Spleen (tissue), 11 donors: ENCODE results near the gene TRAPPC6A. TPM values are rescaled to one million over a fixed set of nuclear protein-coding genes. Genes with fewer than 3 reads are reported as not detected.
A peak's percentile ranks its signal among the peaks of the same experiment; 100 is the strongest.

ENCODE experiments used
- DNase-seq: peaks from one replicate; pipeline ENCODE4 v3.0.0-alpha.2; 2020
- H3K27ac ChIP-seq, 8 donors: fragments of 200-600 bp; sonication (generic) in 7 of 8; 1 replicate in 4 of 8; 2 replicates in 4 of 8; pipeline versions ENCODE4 v1.5.0 to v1.8.0; 2016 to 2021; ENCODE audit warnings: inconsistent platforms in 4 of 8, mild to moderate bottlenecking in 4 of 8, moderate library complexity in 1 of 8
- H3K27me3 ChIP-seq, 7 donors: fragments of 200-600 bp; sonication (generic) in 6 of 7; replicated peaks in 1 of 7; 1 replicate in 4 of 7; 2 replicates in 3 of 7; pipeline versions ENCODE4 v1.5.0 to v1.8.0; 2016 to 2021; ENCODE audit warnings: inconsistent platforms in 3 of 7, mild to moderate bottlenecking in 1 of 7
- H3K36me3 ChIP-seq, 6 donors: fragments of 200-600 bp; sonication (generic) in 5 of 6; 1 replicate in 4 of 6; 2 replicates in 2 of 6; pipeline versions ENCODE4 v1.5.0 to v1.8.0; 2016 to 2021; ENCODE audit warnings: inconsistent platforms in 2 of 6
- H3K4me1 ChIP-seq, 6 donors: fragments of 200-600 bp; sonication (generic) in 5 of 6; 1 replicate in 3 of 6; 2 replicates in 3 of 6; pipeline versions ENCODE4 v1.5.0 to v1.8.0; 2016 to 2021; ENCODE audit warnings: inconsistent platforms in 3 of 6
- H3K4me3 ChIP-seq, 8 donors: fragments of 200-600 bp; sonication (generic) in 7 of 8; 1 replicate in 4 of 8; 2 replicates in 4 of 8; pipeline versions ENCODE4 v1.5.0 to v1.8.0; 2016 to 2021; ENCODE audit warnings: inconsistent platforms in 4 of 8, mild to moderate bottlenecking in 4 of 8, moderate library complexity in 2 of 8
- H3K9me3 ChIP-seq, 8 donors: fragments of 200-600 bp; sonication (generic) in 7 of 8; 1 replicate in 4 of 8; 2 replicates in 4 of 8; pipeline versions ENCODE4 v1.5.0 to v1.8.0; 2016 to 2021; ENCODE audit warnings: inconsistent platforms in 4 of 8
- CTCF ChIP-seq, 11 experiments: fragments of 200-600 bp in 7 of 11; fragments of 450-650 bp in 4 of 11; sonication (generic) in 4 of 11; IDR thresholded peaks in 8 of 11; conservative IDR thresholded peaks in 3 of 11; 1 replicate in 7 of 11; 2 replicates in 4 of 11; pipeline versions ENCODE4 v1.4.0 to v1.8.0; 2016 to 2021; ENCODE audit warnings: antibody characterized with exemption in 11 of 11, inconsistent platforms in 4 of 11, mild to moderate bottlenecking in 1 of 11
- POLR2A ChIP-seq, 3 donors: fragments of 450-650 bp; IDR thresholded peaks; one replicate each; pipeline ENCODE4 v1.5.1; 2017; ENCODE audit warnings: antibody characterized with exemption in 3 of 3, mild to moderate bottlenecking in 1 of 3
- POLR2AphosphoS5 ChIP-seq, 3 donors: sonication (generic); formaldehyde crosslinking; IDR thresholded peaks; one replicate each; pipeline ENCODE4 v1.5.1; 2017; ENCODE audit warnings: antibody characterized with exemption in 3 of 3
- WGBS, 5 donors: extraction: QIAGEN DNeasy Blood & Tissue Kit in 3 of 5; methylation state at CpG; one replicate each; pipeline versions ENCODE4 v1.1.5 to v1.1.7; 2013 to 2018; 5-methylcytosine and 5-hydroxymethylcytosine counted together
- intact Hi-C: fragments of 100-400 bp; cut with DNase I; formaldehyde crosslinking; loops from one replicate; pipeline ENCODE4 v1.15.0; 2023; ENCODE audit warnings: low total_unique reads
- polyA plus RNA-seq, 3 donors: library from polyadenylated mRNA; stranded (reverse); fragments of 200-250 nt; gene quantifications; one replicate each; pipeline ENCODE4 v1.2.1, GENCODE V29; 2013
- total RNA-seq, 7 donors: library from RNA; depleted of rRNA in 3 of 7; stranded (reverse); fragments of >200 nt in 3 of 7; fragmentation: NEBNext Ultra II Directional in 4 of 7; extraction: Animal tissue kit (Norgen Biotek cat#: 25700) in 4 of 7; gene quantifications; one replicate each; pipeline versions ENCODE4 v1.1.0 to v1.2.1, GENCODE V29; 2016 to 2021
- donor health status: healthy with polysubstance abuse.
- donor health status: DM: no; HTN: no; CAD: no; lungs with moderate emphysema.
- donor health status: DM: no; HTN: no; CAD: no.
- donor health status: Bipolar disorder and iron deficiency.
- donor health status: healthy.
- donor health status: DM: no; HTN: no; CAD: no.
- donor health status: DM: yes; HTN: yes; CAD: no.

The TRAPPC6A gene
- total and polyA plus RNA-seq, 10 donors = 25.9 to 109 (median 39.8) TPM

GRCh38 chr19:45151821-45152503 lies 26.1 kb downstream of the TRAPPC6A start:
- Histone ChIP-seq H3K36me3 (peaks cover 0 to 20% (median 0%) of the 10 kb centered on the region in 6 donors), H3K27me3 (peaks cover 0 to 66% (median 40%) of the 10 kb centered on the region in 7 donors), H3K27ac (no peak overlapping the region), H3K4me1 (peaks cover 25 to 33% (median 29%) of the 10 kb centered on the region in 6 donors), H3K4me3 (peak overlapping the region; percentile 1 to 67 (median 36)), H3K9me3 (no peaks in the 10 kb centered on the region)
- intact Hi-C loops = no loop called here
- DNase-seq = no peak
- TF ChIP-seq POLR2A (IDR thresholded peaks at IDR 0.05) (no peak), POLR2AphosphoS5 (IDR thresholded peaks at IDR 0.05) (peak in 1 of 3 donors; percentile 5), CTCF (IDR thresholded peaks at IDR 0.05 in 8 of 11, conservative IDR thresholded peaks at IDR 0.05 in 3 of 11) (peak in 1 of 11 experiments; percentile 1)
- WGBS, 5 donors = 16 to 55% (median 19%) methylated on average over 11 to 64 of the region's 64 CpGs

GRCh38 chr19:45151320-45151719 lies 26.7 kb downstream of the TRAPPC6A start:
- DNase-seq = peak; percentile 59
- Histone ChIP-seq H3K27me3 (peaks cover 0 to 60% (median 40%) of the 10 kb centered on the region in 7 donors), H3K9me3 (no peaks in the 10 kb centered on the region), H3K4me3 (no peak overlapping the region), H3K36me3 (peaks cover 0 to 27% (median 3%) of the 10 kb centered on the region in 6 donors), H3K27ac (no peak overlapping the region), H3K4me1 (peaks cover 25 to 33% (median 29%) of the 10 kb centered on the region in 6 donors)
- no peak for TF ChIP-seq POLR2AphosphoS5 (IDR thresholded peaks at IDR 0.05)
- no peak for TF ChIP-seq CTCF (IDR thresholded peaks at IDR 0.05 in 8 of 11, conservative IDR thresholded peaks at IDR 0.05 in 3 of 11)
- no peak for TF ChIP-seq POLR2A (IDR thresholded peaks at IDR 0.05)
- intact Hi-C loops = no loop called here
- WGBS, 5 donors = 85 to 97% (median 88%) methylated on average over 4 to 7 of the region's 7 CpGs

GRCh38 chr19:45150751-45151281 lies 27.2 kb downstream of the TRAPPC6A start:
- DNase-seq = no peak
- Histone ChIP-seq H3K9me3 (no peaks in the 10 kb centered on the region), H3K4me1 (peaks cover 25 to 33% (median 29%) of the 10 kb centered on the region in 6 donors), H3K4me3 (no peak overlapping the region), H3K36me3 (peaks cover 0 to 32% (median 8%) of the 10 kb centered on the region in 6 donors), H3K27me3 (peaks cover 0 to 55% (median 40%) of the 10 kb centered on the region in 7 donors), H3K27ac (no peak overlapping the region)
- TF ChIP-seq POLR2AphosphoS5 (IDR thresholded peaks at IDR 0.05) (no peak), CTCF (IDR thresholded peaks at IDR 0.05 in 8 of 11, conservative IDR thresholded peaks at IDR 0.05 in 3 of 11) (no peak), POLR2A (IDR thresholded peaks at IDR 0.05) (no peak)
- WGBS, 5 donors = 64 to 85% (median 80%) methylated on average over 1 to 4 of the region's 4 CpGs
- intact Hi-C loops = no loop called here

- WGBS, 5 donors = 92 to 100% (median 94%) methylated on average over 3 to 4 of the region's 4 CpGs
- intact Hi-C loops = no loop called here
Measured at GRCh38 chr19:45150180-45150579, 27.9 kb downstream of the TRAPPC6A start.

More at GRCh38 chr19:45150180-45150579, 27.9 kb downstream of the TRAPPC6A start:
- peaks cover 25 to 33% (median 29%) of the 10 kb centered on the region in 6 donors for H3K4me1 ChIP-seq
- no peaks in the 10 kb centered on the region for H3K9me3 ChIP-seq
- H3K4me3 ChIP-seq = no peak overlapping the region
- peaks cover 0 to 49% (median 36%) of the 10 kb centered on the region in 7 donors for H3K27me3 ChIP-seq
- no peak for TF ChIP-seq POLR2AphosphoS5 (IDR thresholded peaks at IDR 0.05)
- TF ChIP-seq CTCF (IDR thresholded peaks at IDR 0.05 in 8 of 11, conservative IDR thresholded peaks at IDR 0.05 in 3 of 11) = no peak
- TF ChIP-seq POLR2A (IDR thresholded peaks at IDR 0.05) = no peak
- H3K27ac ChIP-seq = no peak overlapping the region
- no peak for DNase-seq
- H3K36me3 ChIP-seq = peaks cover 0 to 38% (median 14%) of the 10 kb centered on the region in 6 donors
